Measurements from ENCODE around the gene RGS19. TPM values are rescaled to one million over a fixed set of nuclear protein-coding genes. Genes with fewer than 3 reads are reported as not detected.

Gene RGS19
- total RNA-seq, 4 donors from 2014 or later = 4.6 to 38.8 (median 6.7) TPM

- TF ChIP-seq CTCF (IDR thresholded peaks at IDR 0.05) (no peak), POLR2A (IDR thresholded peaks at IDR 0.05) (no peak)
- Histone ChIP-seq H3K36me3 (no peaks in the 10 kb centered on the region), H3K4me1 (peaks cover 5 to 16% of the 10 kb centered on the region in 2 donors), H3K4me3 (no peak overlapping the region), H3K9me3 (no peaks in the 10 kb centered on the region), H3K27ac (no peak overlapping the region), H3K27me3 (peaks cover 0 to 24% of the 10 kb centered on the region in 2 donors)
- no peak for DNase-seq
- intact Hi-C loops (cut with DNase I; ENCODE audit: low total_unique reads) = no loop called here
Measured at GRCh38 chr20:64081624-64081964, 2.3 kb upstream of the RGS19 start.

GRCh38 chr20:64080813-64081623 is 1.7 kb upstream of the RGS19 start:
- DNase-seq = no peak
- peaks cover 5 to 16% of the 10 kb centered on the region in 2 donors for H3K4me1 ChIP-seq
- no peaks in the 10 kb centered on the region for H3K36me3 ChIP-seq
- H3K4me3 ChIP-seq = no peak overlapping the region
- intact Hi-C loops (cut with DNase I; ENCODE audit: low total_unique reads) = no loop called here
- TF ChIP-seq POLR2A (IDR thresholded peaks at IDR 0.05) (no peak), CTCF (IDR thresholded peaks at IDR 0.05) (no peak)
- H3K27ac ChIP-seq = no peak overlapping the region
- no peaks in the 10 kb centered on the region for H3K9me3 ChIP-seq
- peaks cover 0 to 24% of the 10 kb centered on the region in 2 donors for H3K27me3 ChIP-seq

- Histone ChIP-seq H3K27me3 (peaks cover 0 to 24% of the 10 kb centered on the region in 2 donors), H3K36me3 (no peaks in the 10 kb centered on the region), H3K27ac (peak within 1 kb of the TSS; percentile 70), H3K4me1 (peaks cover 5 to 16% of the 10 kb centered on the region in 2 donors), H3K9me3 (no peaks in the 10 kb centered on the region), H3K4me3 (peak within 1 kb of the TSS; percentile 45 to 50)
- DNase-seq = no peak
- intact Hi-C loops (cut with DNase I; ENCODE audit: low total_unique reads) = no loop called here
- TF ChIP-seq POLR2A (IDR thresholded peaks at IDR 0.05) (no peak), CTCF (IDR thresholded peaks at IDR 0.05) (no peak)
Measured at GRCh38 chr20:64080013-64080812, 895 bp upstream of the RGS19 start, which contains the start of gene OPRL1. Gene OPRL1, plus strand, starts transcription at chr20:64080082. Its CDS starts 12,639 bp downstream, at chr20:64092721.

GRCh38 chr20:64078934-64079272 is 415 bp downstream of the RGS19 start:
- H3K27me3 ChIP-seq = peaks cover 0 to 21% of the 10 kb centered on the region in 2 donors
- peak overlapping the region; percentile 45 to 50 for H3K4me3 ChIP-seq
- H3K9me3 ChIP-seq = no peaks in the 10 kb centered on the region
- H3K36me3 ChIP-seq = no peaks in the 10 kb centered on the region
- no peak for TF ChIP-seq CTCF (IDR thresholded peaks at IDR 0.05)
- no peak for TF ChIP-seq POLR2A (IDR thresholded peaks at IDR 0.05)
- peaks cover 5 to 12% of the 10 kb centered on the region in 2 donors for H3K4me1 ChIP-seq
- intact Hi-C loops (cut with DNase I; ENCODE audit: low total_unique reads) = no loop called here
- peak overlapping the region in 1 of 2 donors; percentile 70 for H3K27ac ChIP-seq
- no peak for DNase-seq
